Activated naive CD4-positive, alpha-beta T cell treated with anti-CD3 and anti-CD28 coated beads, Interleukin-2, amount 10 ng/mL, durations not matched to agents 7 days and 5 days (primary cell): Measurements from ENCODE around the gene ENTHD1.
"Not testable (repeated sequence)": the region's sequence is repeated elsewhere in the genome, so short reads cannot be mapped to it uniquely, and the experiment has no call there.

ENCODE experiments used
- CTCF ChIA-PET: fragments of 350-600 bp; sonication (Branson Sonifier 250); formaldehyde crosslinking; loops from one replicate; lab custom pipeline; 2021; ENCODE audit warnings: antibody characterized with exemption; lab: Charles Lee
- DNase-seq: peaks from one replicate; pipeline ENCODE4 v3.0.0-alpha.2; 2020
- H3K27ac Mint-ChIP-seq: one replicate; pipeline ENCODE4 v1.8.0; 2021; ENCODE audit warnings: mild to moderate bottlenecking, moderate library complexity, mixed read lengths
- H3K27me3 Mint-ChIP-seq: one replicate; pipeline ENCODE4 v1.8.0; 2021; ENCODE audit warnings: mild to moderate bottlenecking, mixed read lengths
- H3K36me3 Mint-ChIP-seq: one replicate; pipeline ENCODE4 v1.8.0; 2021; ENCODE audit warnings: mixed read lengths
- H3K4me1 Mint-ChIP-seq: one replicate; pipeline ENCODE4 v1.8.0; 2021; ENCODE audit warnings: mixed read lengths
- H3K4me3 Mint-ChIP-seq: one replicate; pipeline ENCODE4 v1.8.0; 2021; ENCODE audit warnings: mild to moderate bottlenecking, moderate library complexity, mixed read lengths
- H3K9me3 Mint-ChIP-seq: one replicate; pipeline ENCODE4 v1.8.0; 2021; ENCODE audit warnings: mixed read lengths

ENTHD1 gene

DNA sequence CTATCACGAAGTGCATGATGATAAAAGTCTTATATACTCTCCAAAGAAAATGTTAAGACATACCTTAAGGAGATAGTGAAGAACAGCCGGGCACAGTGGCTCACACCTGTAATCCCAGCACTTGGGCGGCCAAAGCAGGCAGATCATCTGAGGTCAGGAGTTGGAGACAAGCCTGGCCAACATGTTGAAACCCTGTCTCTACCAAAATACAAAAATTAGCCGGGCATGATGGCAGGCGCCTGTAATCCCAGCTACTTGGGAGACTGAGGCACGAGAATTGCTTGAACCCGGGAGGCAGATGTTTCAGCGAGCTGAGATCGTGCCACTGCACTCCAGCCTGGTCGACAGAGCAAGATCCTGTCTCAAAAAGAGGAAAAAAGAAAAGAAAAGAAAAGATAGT, 10.5 kb upstream of the ENTHD1 start:
- not testable (repeated sequence) for DNase-seq, H3K9me3 Mint-ChIP-seq, H3K27me3 Mint-ChIP-seq
- peak overlapping the region; percentile 94 for H3K4me3 Mint-ChIP-seq
- H3K36me3 Mint-ChIP-seq: peaks cover 44% of the 10 kb centered on the region
- CTCF ChIA-PET: interaction anchor here (0.8 to 1.7 kb wide), 2 partner anchors 29 to 33 kb away, joined by 3 to 5 read pairs; no protein-coding TSS in a partner anchor
- peaks cover 45% of the 10 kb centered on the region for H3K4me1 Mint-ChIP-seq
- H3K27ac Mint-ChIP-seq: peak overlapping the region; percentile 84

GRCh38 chr22:39901565-39902146, 8.1 kb upstream of the ENTHD1 start:
- H3K9me3 Mint-ChIP-seq: no peaks in the 10 kb centered on the region
- H3K4me1 Mint-ChIP-seq: peaks cover 28% of the 10 kb centered on the region
- peak overlapping the region; percentile 94 for H3K4me3 Mint-ChIP-seq
- CTCF ChIA-PET: interaction anchor here (1.1 kb wide), 1 partner anchor 31 kb away, joined by 3 read pairs; no protein-coding TSS in a partner anchor
- peaks cover 41% of the 10 kb centered on the region for H3K36me3 Mint-ChIP-seq
- H3K27me3 Mint-ChIP-seq: no peaks in the 10 kb centered on the region
- peak overlapping the region; percentile 99 for H3K27ac Mint-ChIP-seq
- DNase-seq: no peak

DNA sequence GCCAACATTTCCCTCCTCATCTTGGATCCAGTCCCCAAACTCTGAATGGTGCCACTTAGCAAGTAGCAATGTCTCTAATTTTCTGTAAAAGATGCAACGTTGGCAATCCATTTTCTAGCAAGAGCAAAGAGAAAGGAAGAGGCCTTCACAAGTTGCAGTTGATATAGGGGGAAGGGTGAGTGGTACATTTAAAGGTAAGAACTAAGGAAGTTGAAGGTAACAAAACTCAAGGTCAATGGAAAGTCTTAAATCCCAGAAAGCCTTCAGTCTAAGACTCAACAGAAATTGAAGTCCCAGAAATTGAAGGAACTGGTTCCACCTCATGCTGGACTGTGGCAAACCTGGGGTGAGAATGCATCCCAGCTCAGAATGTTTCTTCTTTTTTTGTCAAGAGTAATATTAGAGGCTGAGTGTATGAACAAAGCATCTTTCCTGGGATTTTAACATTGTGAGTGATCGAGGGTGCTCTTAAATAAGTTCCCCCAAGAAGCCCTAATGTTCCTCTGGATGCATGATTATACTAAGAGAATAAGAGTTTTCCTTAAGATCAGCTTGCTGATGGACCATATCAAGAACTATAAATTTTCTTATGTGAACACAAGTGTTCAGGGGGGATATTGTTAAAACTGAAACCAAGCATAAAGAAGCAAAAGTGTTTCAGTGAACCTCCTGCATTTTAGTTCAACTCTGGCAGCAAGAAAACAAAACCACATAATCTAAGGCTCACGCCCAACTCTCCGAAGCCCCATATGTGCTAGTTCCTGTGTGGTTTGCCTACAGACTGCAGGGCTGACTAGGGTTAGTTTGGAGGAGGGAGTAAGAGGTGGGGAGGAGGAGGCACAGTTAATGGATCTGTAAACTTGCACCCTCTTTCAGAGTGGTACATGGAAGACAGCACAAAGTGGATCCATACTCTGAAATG, 7.0 kb upstream of the ENTHD1 start, which contains the start of gene GRAP2:
TSS of gene GRAP2 (plus strand) at position 779 of the 922 bp plus-strand sequence. CDS start 46,023 bp downstream, outside the sequence.
- CTCF ChIA-PET: interaction anchor here (1.1 kb wide), 2 partner anchors 32 to 68 kb away, joined by 3 to 4 read pairs; no protein-coding TSS in a partner anchor
- H3K27ac Mint-ChIP-seq: peak within 1 kb of the TSS; percentile 99
- H3K27me3 Mint-ChIP-seq: no peaks in the 10 kb centered on the region
- peaks cover 36% of the 10 kb centered on the region for H3K36me3 Mint-ChIP-seq
- H3K4me3 Mint-ChIP-seq: peak within 1 kb of the TSS; percentile 94
- H3K4me1 Mint-ChIP-seq: peaks cover 19% of the 10 kb centered on the region
- DNase-seq: peak; percentile 85
- H3K9me3 Mint-ChIP-seq: no peaks in the 10 kb centered on the region

DNA sequence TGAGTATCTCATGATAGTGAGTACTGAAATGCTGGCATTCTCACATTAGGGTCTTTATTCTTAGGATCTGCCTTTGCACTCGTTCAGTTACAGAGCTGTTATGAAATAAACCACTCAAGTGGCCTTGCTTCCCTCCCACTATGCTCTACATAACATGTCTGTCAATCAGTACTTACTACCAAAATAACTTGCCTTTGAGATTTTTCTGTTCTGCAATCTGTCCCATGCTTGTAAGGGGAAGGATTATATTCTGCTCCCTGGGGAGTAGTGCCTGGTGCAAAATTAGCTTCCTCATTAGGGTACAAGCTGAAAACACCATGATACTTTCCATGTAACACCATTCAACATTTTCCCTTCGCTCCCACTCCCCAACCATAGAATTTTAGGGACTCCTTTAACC, 5.4 kb upstream of the ENTHD1 start:
- Mint-ChIP-seq H3K36me3 (peaks cover 23% of the 10 kb centered on the region), H3K4me1 (peaks cover 16% of the 10 kb centered on the region), H3K9me3 (no peaks in the 10 kb centered on the region), H3K27me3 (no peaks in the 10 kb centered on the region), H3K27ac (peak overlapping the region; percentile 99), H3K4me3 (no peak overlapping the region)
- DNase-seq: no peak
- CTCF ChIA-PET: interaction anchor here (1.1 kb wide), 1 partner anchor 66 kb away, joined by 4 read pairs; no protein-coding TSS in a partner anchor

DNA sequence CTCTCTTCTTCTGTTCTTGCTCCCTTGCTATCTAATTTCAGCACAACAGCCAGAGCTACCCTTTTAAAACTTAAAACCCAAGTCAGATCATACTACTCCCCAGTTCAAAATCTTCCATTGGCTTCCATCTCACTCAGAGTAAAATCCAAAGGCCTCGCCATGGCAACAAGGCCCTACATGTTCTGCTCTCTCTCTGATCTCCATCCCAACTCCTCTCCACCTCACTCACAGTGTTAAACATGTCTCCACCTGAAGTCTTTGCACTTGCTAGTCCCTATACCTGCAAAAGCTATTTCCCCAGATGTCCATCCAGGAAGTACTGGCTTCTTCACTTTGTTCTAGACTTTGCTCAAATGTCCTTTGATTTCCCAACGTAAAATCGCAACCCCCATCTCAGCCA, 4.3 kb upstream of the ENTHD1 start:
- Mint-ChIP-seq H3K27ac (no peak overlapping the region), H3K4me3 (no peak overlapping the region), H3K27me3 (peaks cover 4% of the 10 kb centered on the region), H3K36me3 (peaks cover 18% of the 10 kb centered on the region), H3K9me3 (no peaks in the 10 kb centered on the region), H3K4me1 (peaks cover 19% of the 10 kb centered on the region)
- no peak for DNase-seq
- CTCF ChIA-PET: no interaction called here

DNA sequence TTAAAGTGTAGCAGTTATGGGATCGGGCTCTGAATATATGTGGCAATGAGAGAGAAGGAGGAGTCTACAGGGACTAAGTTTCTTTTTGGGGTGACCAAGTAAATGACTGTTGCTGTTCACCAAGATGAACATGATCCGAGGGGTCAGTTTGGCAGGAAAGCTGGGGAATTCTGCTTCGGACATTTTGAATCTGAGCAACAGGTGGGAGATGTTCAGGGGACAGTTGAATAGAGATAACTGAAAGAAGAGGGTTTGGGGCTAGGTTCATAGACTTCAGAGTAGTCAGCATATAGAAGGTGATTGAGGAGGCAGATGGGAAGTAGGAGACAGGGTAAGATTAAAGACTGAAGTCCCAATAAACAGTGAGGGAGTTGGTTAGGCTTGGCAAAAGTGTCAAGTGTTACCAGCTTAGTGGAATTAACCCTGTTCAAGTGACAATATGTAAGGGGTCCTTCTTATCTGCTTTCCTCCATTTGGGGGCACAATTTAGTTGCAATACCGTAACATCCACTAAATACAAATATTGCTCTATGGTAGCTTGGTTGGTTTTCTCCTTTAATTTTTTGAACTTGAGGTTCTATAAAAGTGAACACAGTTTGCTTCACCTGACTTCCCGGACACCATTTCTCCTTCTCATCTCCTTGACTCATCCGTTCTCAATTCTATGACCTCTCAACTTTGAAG, 2.9 kb upstream of the ENTHD1 start:
- no peak overlapping the region for H3K27ac Mint-ChIP-seq
- H3K27me3 Mint-ChIP-seq: peaks cover 4% of the 10 kb centered on the region
- peaks cover 11% of the 10 kb centered on the region for H3K36me3 Mint-ChIP-seq
- no peaks in the 10 kb centered on the region for H3K9me3 Mint-ChIP-seq
- H3K4me1 Mint-ChIP-seq: peaks cover 31% of the 10 kb centered on the region
- CTCF ChIA-PET: no interaction called here
- DNase-seq: no peak
- no peak overlapping the region for H3K4me3 Mint-ChIP-seq

- CTCF ChIA-PET: interaction anchor here (1.0 kb wide), 1 partner anchor 129 kb away, joined by 3 read pairs; no protein-coding TSS in a partner anchor
- peaks cover 4% of the 10 kb centered on the region for H3K27me3 Mint-ChIP-seq
These were observed 2.1 kb upstream of the ENTHD1 start for GRCh38 chr22:39895682-39896081.

DNA sequence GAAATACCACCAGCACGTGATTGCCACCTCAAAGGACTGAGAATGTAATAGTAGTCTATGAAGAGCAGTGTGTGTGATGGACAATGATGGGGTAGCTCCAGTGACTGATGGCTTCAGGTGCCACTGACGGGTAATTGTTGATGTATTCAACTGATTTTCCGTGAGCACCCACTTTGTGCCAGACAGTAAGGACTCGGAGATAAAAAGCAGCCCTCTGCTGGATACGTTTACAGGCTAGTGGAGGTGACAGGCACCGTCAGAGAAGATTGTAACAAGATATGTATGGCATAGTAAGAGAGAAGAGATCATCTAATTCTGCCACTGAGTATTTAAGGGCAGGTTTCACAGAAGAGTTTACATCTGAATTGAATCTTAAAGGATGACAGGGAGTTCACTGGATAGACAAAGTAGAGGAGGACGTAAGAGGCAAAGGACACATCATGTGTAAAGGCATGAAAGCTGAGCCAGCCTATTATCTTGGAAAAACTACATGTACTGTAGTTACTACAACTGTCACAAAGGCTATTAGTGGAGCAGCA, 1.1 kb upstream of the ENTHD1 start:
- no peak overlapping the region for H3K27ac Mint-ChIP-seq
- DNase-seq: no peak
- H3K4me1 Mint-ChIP-seq: peaks cover 29% of the 10 kb centered on the region
- no peaks in the 10 kb centered on the region for H3K9me3 Mint-ChIP-seq
- H3K27me3 Mint-ChIP-seq: peaks cover 4% of the 10 kb centered on the region
- no peak overlapping the region for H3K4me3 Mint-ChIP-seq
- H3K36me3 Mint-ChIP-seq: peaks cover 7% of the 10 kb centered on the region
- CTCF ChIA-PET: no interaction called here

More at GRCh38 chr22:39895682-39896081, 2.1 kb upstream of the ENTHD1 start:
- Mint-ChIP-seq H3K4me3 (no peak overlapping the region), H3K27ac (no peak overlapping the region), H3K36me3 (peaks cover 8% of the 10 kb centered on the region), H3K4me1 (peaks cover 37% of the 10 kb centered on the region), H3K9me3 (no peaks in the 10 kb centered on the region)
- DNase-seq: no peak

DNA sequence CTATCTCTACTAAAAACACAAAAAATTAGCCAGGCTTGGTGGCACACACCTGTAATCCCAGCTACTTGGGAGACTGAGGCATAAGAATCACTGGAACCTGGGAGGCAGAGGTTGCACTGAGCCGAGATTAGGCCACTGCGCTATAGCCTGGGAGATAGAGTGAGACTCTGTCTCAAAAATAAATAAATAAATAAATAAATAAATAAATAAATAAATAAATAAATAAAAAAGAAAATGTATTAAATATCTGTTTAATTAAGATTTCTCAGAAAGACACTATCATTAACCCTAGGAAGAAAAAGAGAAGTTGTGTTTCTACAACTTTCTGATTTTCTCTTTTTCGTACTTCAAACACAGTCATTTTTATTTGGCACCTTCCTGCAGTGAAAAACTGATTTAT, 3.6 kb downstream of the ENTHD1 start:
- CTCF ChIA-PET, H3K9me3 Mint-ChIP-seq, H3K27me3 Mint-ChIP-seq, DNase-seq, H3K27ac Mint-ChIP-seq, H3K4me3 Mint-ChIP-seq, H3K36me3 Mint-ChIP-seq: not testable (repeated sequence)
- H3K4me1 Mint-ChIP-seq: peaks cover 21% of the 10 kb centered on the region

GRCh38 chr22:39883057-39883456, 10.5 kb downstream of the ENTHD1 start:
- Mint-ChIP-seq H3K4me3 (no peak overlapping the region), H3K4me1 (peaks cover 2% of the 10 kb centered on the region), H3K36me3 (no peaks in the 10 kb centered on the region), H3K27ac (no peak overlapping the region), H3K27me3 (peaks cover under 1% of the 10 kb centered on the region), H3K9me3 (no peaks in the 10 kb centered on the region)
- no peak for DNase-seq
- CTCF ChIA-PET: interaction anchor here (1.1 kb wide), 1 partner anchor 50 kb away, joined by 4 read pairs; no protein-coding TSS in a partner anchor

- DNase-seq: no peak
- H3K27ac Mint-ChIP-seq: no peak overlapping the region
- H3K27me3 Mint-ChIP-seq: peaks cover 5% of the 10 kb centered on the region
- CTCF ChIA-PET: no interaction called here
- H3K4me3 Mint-ChIP-seq: no peak overlapping the region
- H3K36me3 Mint-ChIP-seq: no peaks in the 10 kb centered on the region
- H3K9me3 Mint-ChIP-seq: no peaks in the 10 kb centered on the region
- H3K4me1 Mint-ChIP-seq: peaks cover 3% of the 10 kb centered on the region
These were observed 12.8 kb downstream of the ENTHD1 start for GRCh38 chr22:39880722-39881121.

- Mint-ChIP-seq H3K36me3 (no peaks in the 10 kb centered on the region), H3K9me3 (no peaks in the 10 kb centered on the region), H3K4me3 (no peak overlapping the region), H3K27ac (no peak overlapping the region), H3K27me3 (peaks cover 5% of the 10 kb centered on the region), H3K4me1 (peaks cover 3% of the 10 kb centered on the region)
- no peak for DNase-seq
- CTCF ChIA-PET: no interaction called here
These were observed 16.3 kb downstream of the ENTHD1 start for GRCh38 chr22:39877079-39877845.

DNA sequence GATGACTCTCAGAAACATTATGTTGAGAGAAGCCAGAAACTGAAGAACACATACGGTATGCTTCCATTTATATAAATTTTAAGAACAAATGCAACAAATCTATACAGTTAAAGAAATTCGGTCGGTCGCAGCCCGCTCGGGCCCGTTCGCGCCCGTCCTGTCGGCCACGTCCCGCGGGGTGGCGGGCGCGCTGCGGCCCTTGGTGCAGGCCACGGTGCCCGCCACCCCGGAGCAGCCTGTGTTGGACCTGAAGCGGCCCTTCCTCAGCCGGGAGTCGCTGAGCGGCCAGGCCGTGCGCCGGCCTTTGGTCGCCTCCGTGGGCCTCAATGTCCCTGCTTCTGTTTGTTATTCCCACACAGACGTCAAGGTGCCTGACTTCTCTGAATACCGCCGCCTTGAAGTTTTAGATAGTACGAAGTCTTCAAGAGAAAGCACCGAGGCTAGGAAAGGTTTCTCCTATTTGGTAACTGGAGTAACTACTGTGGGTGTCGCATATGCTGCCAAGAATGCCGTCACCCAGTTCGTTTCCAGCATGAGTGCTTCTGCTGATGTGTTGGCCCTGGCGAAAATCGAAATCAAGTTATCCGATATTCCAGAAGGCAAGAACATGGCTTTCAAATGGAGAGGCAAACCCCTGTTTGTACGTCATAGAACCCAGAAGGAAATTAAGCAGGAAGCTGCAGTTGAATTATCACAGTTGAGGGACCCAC, 18.2 kb downstream of the ENTHD1 start:
- DNase-seq, H3K9me3 Mint-ChIP-seq, H3K27ac Mint-ChIP-seq, H3K27me3 Mint-ChIP-seq, H3K36me3 Mint-ChIP-seq, H3K4me1 Mint-ChIP-seq, CTCF ChIA-PET, H3K4me3 Mint-ChIP-seq: not testable (repeated sequence)
